Neural progenitor cell (in vitro differentiated cells): ENCODE data around the gene ARMCX5. TPM values are rescaled to one million over a fixed set of nuclear protein-coding genes. Genes with fewer than 3 reads are reported as not detected.

Experiments
- DNase-seq: peaks from one replicate; pipeline ENCODE4 v3.0.0-alpha.2; 2016; ENCODE audit warnings: low spot score
- H2AFZ ChIP-seq: fragments of 200-600 bp; sonication (generic); replicated peaks from 2 replicates; pipeline ENCODE4 v1.6.1; 2016; ENCODE audit warnings: antibody characterized with exemption
- H3F3A ChIP-seq: fragments of 200-600 bp; sonication (generic); 2 replicates; pipeline ENCODE4 v1.6.1; 2016; ENCODE audit warnings: antibody characterized with exemption, low read depth
- H3K27ac ChIP-seq: fragments of 200-600 bp; sonication (generic); 2 replicates; pipeline ENCODE4 v1.5.1; 2016; ENCODE audit warnings: mild to moderate bottlenecking
- H3K27me3 ChIP-seq: fragments of 200-600 bp; sonication (generic); 2 replicates; pipeline ENCODE4 v1.6.1; 2016; ENCODE audit warnings: mild to moderate bottlenecking, moderate library complexity
- H3K36me3 ChIP-seq: fragments of 200-600 bp; sonication (generic); 2 replicates; pipeline ENCODE4 v1.5.1; 2016
- H3K4me1 ChIP-seq: fragments of 200-600 bp; sonication (generic); 2 replicates; pipeline ENCODE4 v1.6.1; 2016; ENCODE audit warnings: mixed run types
- H3K4me2 ChIP-seq: fragments of 200-600 bp; sonication (generic); 2 replicates; pipeline ENCODE4 v1.6.1; 2016
- H3K4me3 ChIP-seq: fragments of 200-600 bp; sonication (generic); 2 replicates; pipeline ENCODE4 v1.5.1; 2016
- H3K79me2 ChIP-seq: fragments of 200-600 bp; sonication (generic); 2 replicates; pipeline ENCODE4 v1.6.1; 2016; ENCODE audit warnings: low read depth
- H3K9ac ChIP-seq: fragments of 200-600 bp; sonication (generic); 2 replicates; pipeline ENCODE4 v1.6.1; 2016
- H3K9me3 ChIP-seq: fragments of 200-600 bp; sonication (generic); 2 replicates; pipeline ENCODE4 v1.5.1; 2016; ENCODE audit warnings: low read depth
- H4K20me1 ChIP-seq: fragments of 200-600 bp; sonication (generic); 2 replicates; pipeline ENCODE4 v1.6.1; 2016; ENCODE audit warnings: low read depth
- H3K27ac Mint-ChIP-seq: 3 replicates; pipeline ENCODE4 v1.8.0; 2021; ENCODE audit warnings: mixed read lengths
- H3K27me3 Mint-ChIP-seq: 2 replicates; pipeline ENCODE4 v1.8.0; 2022; ENCODE audit warnings: low read depth, mild to moderate bottlenecking, inconsistent platforms, moderate library complexity, mixed read lengths; ENCODE audit not compliant: insufficient read depth
- H3K36me3 Mint-ChIP-seq: 3 replicates; pipeline ENCODE4 v1.8.0; 2021; ENCODE audit warnings: mixed read lengths
- H3K4me1 Mint-ChIP-seq: 3 replicates; pipeline ENCODE4 v1.8.0; 2021; ENCODE audit warnings: mixed read lengths
- H3K4me3 Mint-ChIP-seq: 3 replicates; pipeline ENCODE4 v1.8.0; 2021; ENCODE audit warnings: mild to moderate bottlenecking, moderate library complexity, mixed read lengths
- H3K9me3 Mint-ChIP-seq: 3 replicates; pipeline ENCODE4 v1.8.0; 2020; ENCODE audit warnings: mixed read lengths
- EZH2 ChIP-seq: fragments of 200-600 bp; sonication (generic); IDR thresholded peaks from 2 replicates; pipeline ENCODE4 v1.6.1; 2017; ENCODE audit warnings: antibody characterized with exemption, mild to moderate bottlenecking, moderate library complexity
- EZH2phosphoT487 ChIP-seq: fragments of 200-600 bp; sonication (generic); IDR thresholded peaks from 2 replicates; pipeline ENCODE4 v1.6.1; 2017; ENCODE audit warnings: antibody characterized with exemption
- total RNA-seq: library from RNA; depleted of rRNA; stranded (reverse); fragments of >200 nt; gene quantifications from 2 replicates; pipeline ENCODE4 v1.2.3, GENCODE V29; 2015; ENCODE audit warnings: low replicate concordance
- TF ChIP-seq, protein P1 (sequence below): fragments of 200-600 bp; sonication (generic); IDR thresholded peaks from 2 replicates; pipeline ENCODE4 v1.5.1; 2017; ENCODE audit warnings: antibody characterized with exemption, mild to moderate bottlenecking

The ARMCX5 gene
- total RNA-seq, 1 donor from 2014 or later, result 26.8 TPM

DNA sequence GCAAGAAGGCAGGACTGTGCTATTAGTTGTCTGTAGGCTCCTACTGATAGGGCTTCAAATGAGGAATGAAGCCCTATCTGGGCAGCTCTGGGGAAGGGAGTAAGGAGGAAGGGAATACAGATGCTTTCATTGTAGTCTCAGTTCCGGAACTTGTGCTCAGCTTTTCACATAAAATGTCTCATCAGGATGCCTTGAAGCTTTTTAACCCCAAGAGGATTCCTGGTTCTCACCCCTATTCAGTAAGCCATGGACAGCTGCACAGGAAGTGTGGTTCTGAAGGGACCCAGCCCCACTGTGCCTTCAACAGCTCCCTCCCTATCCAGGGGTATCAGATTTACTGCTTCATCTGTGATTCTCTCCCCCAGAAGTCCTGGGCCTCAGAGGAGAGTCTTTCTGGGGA lies 5.0 kb downstream of the ARMCX5 start:
- Histone ChIP-seq H3K27ac (no peak overlapping the region), H3K4me2 (no peak overlapping the region), H3F3A (no peaks in the 10 kb centered on the region), H3K27me3 (no peaks in the 10 kb centered on the region), H3K4me1 (no peaks in the 10 kb centered on the region), H3K4me3 (no peak overlapping the region), H3K9ac (no peak overlapping the region), H2AFZ (no peak overlapping the region), H3K36me3 (no peaks in the 10 kb centered on the region), H4K20me1 (peaks cover 3% of the 10 kb centered on the region), H3K9me3 (peaks cover 5% of the 10 kb centered on the region), H3K79me2 (peaks cover 56% of the 10 kb centered on the region)
- H3K9me3 Mint-ChIP-seq, result peaks cover 25% of the 10 kb centered on the region
- H3K36me3 Mint-ChIP-seq, result peaks cover 49% of the 10 kb centered on the region
- TF ChIP-seq, protein P1, sequence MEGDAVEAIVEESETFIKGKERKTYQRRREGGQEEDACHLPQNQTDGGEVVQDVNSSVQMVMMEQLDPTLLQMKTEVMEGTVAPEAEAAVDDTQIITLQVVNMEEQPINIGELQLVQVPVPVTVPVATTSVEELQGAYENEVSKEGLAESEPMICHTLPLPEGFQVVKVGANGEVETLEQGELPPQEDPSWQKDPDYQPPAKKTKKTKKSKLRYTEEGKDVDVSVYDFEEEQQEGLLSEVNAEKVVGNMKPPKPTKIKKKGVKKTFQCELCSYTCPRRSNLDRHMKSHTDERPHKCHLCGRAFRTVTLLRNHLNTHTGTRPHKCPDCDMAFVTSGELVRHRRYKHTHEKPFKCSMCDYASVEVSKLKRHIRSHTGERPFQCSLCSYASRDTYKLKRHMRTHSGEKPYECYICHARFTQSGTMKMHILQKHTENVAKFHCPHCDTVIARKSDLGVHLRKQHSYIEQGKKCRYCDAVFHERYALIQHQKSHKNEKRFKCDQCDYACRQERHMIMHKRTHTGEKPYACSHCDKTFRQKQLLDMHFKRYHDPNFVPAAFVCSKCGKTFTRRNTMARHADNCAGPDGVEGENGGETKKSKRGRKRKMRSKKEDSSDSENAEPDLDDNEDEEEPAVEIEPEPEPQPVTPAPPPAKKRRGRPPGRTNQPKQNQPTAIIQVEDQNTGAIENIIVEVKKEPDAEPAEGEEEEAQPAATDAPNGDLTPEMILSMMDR, result no peak
- no peak for TF ChIP-seq EZH2
- no peak for TF ChIP-seq EZH2phosphoT487
- peak; percentile 1 for DNase-seq
- H3K4me1 Mint-ChIP-seq, result peaks cover 14% of the 10 kb centered on the region
- no peak overlapping the region for H3K4me3 Mint-ChIP-seq
- H3K27ac Mint-ChIP-seq, result no peak overlapping the region
- H3K27me3 Mint-ChIP-seq, result no peaks in the 10 kb centered on the region

- no peak overlapping the region for H3K27ac Mint-ChIP-seq
- H3K9me3 Mint-ChIP-seq, result peaks cover 30% of the 10 kb centered on the region
- Histone ChIP-seq H3K27me3 (no peaks in the 10 kb centered on the region), H3K36me3 (no peaks in the 10 kb centered on the region), H3F3A (no peaks in the 10 kb centered on the region), H3K79me2 (peaks cover 51% of the 10 kb centered on the region), H3K4me1 (no peaks in the 10 kb centered on the region), H4K20me1 (peaks cover 3% of the 10 kb centered on the region), H3K4me2 (no peak overlapping the region), H3K9me3 (peaks cover 5% of the 10 kb centered on the region), H3K27ac (no peak overlapping the region), H3K4me3 (no peak overlapping the region), H2AFZ (no peak overlapping the region), H3K9ac (no peak overlapping the region)
- H3K4me3 Mint-ChIP-seq, result no peak overlapping the region
- H3K36me3 Mint-ChIP-seq, result peaks cover 57% of the 10 kb centered on the region
- no peak for DNase-seq
- TF ChIP-seq, protein P1, result no peak
- TF ChIP-seq EZH2phosphoT487 (no peak), EZH2 (no peak)
- H3K27me3 Mint-ChIP-seq, result no peaks in the 10 kb centered on the region
- peaks cover 10% of the 10 kb centered on the region for H3K4me1 Mint-ChIP-seq
Measured at GRCh38 chrX:102606115-102606514, 6.8 kb downstream of the ARMCX5 start.

GRCh38 chrX:102610905-102611304 lies 11.6 kb downstream of the ARMCX5 start:
- H3K9ac ChIP-seq, result no peak overlapping the region
- no peak overlapping the region for H2AFZ ChIP-seq
- Mint-ChIP-seq H3K9me3 (peaks cover 44% of the 10 kb centered on the region), H3K4me1 (no peaks in the 10 kb centered on the region), H3K4me3 (no peak overlapping the region), H3K27me3 (no peaks in the 10 kb centered on the region), H3K27ac (no peak overlapping the region), H3K36me3 (peaks cover 54% of the 10 kb centered on the region)
- H3K27ac ChIP-seq, result no peak overlapping the region
- H3K36me3 ChIP-seq, result no peaks in the 10 kb centered on the region
- no peak overlapping the region for H3K4me3 ChIP-seq
- DNase-seq, result no peak
- no peaks in the 10 kb centered on the region for H3K4me1 ChIP-seq
- no peak overlapping the region for H3K4me2 ChIP-seq
- TF ChIP-seq EZH2phosphoT487 (no peak), EZH2 (no peak)
- TF ChIP-seq, protein P1, result no peak
- H3K27me3 ChIP-seq, result no peaks in the 10 kb centered on the region
- H4K20me1 ChIP-seq, result no peaks in the 10 kb centered on the region
- H3F3A ChIP-seq, result no peaks in the 10 kb centered on the region
- H3K79me2 ChIP-seq, result peaks cover 55% of the 10 kb centered on the region
- H3K9me3 ChIP-seq, result peaks cover 9% of the 10 kb centered on the region
